GM23338 (cell line): ENCODE data around the gene DUSP5. TPM values are rescaled to one million over a fixed set of nuclear protein-coding genes. Genes with fewer than 3 reads are reported as not detected.

ENCODE experiments used
- ATAC-seq: fragments of 200-7000 bp; cut with Tn5 transposase; 3 replicates; pipeline ENCODE4 v1.9.1; 2020
- DNase-seq: peaks from one replicate; pipeline ENCODE4 v3.0.0-alpha.2; 2015; ENCODE audit warnings: low spot score
- H2AFZ ChIP-seq: fragments of 200-600 bp; sonication (generic); 2 replicates; pipeline ENCODE4 v1.8.0; 2016; ENCODE audit warnings: antibody characterized with exemption, mild to moderate bottlenecking, moderate library complexity
- H3F3A ChIP-seq: fragments of 200-600 bp; sonication (generic); replicated peaks from 2 replicates; pipeline ENCODE4 v1.8.0; 2017; ENCODE audit warnings: antibody characterized with exemption, mixed run types, low read depth
- H3K27ac ChIP-seq: fragments of 200-600 bp; sonication (generic); 2 replicates; pipeline ENCODE4 v1.6.1; 2016; ENCODE audit warnings: low read depth
- H3K27me3 ChIP-seq: fragments of 200-600 bp; sonication (generic); 2 replicates; pipeline ENCODE4 v1.8.0; 2016; ENCODE audit warnings: mild to moderate bottlenecking, mixed run types, moderate library complexity; ENCODE audit not compliant: insufficient read depth
- H3K36me3 ChIP-seq: fragments of 200-600 bp; sonication (generic); 2 replicates; pipeline ENCODE4 v1.8.0; 2016; ENCODE audit warnings: mild to moderate bottlenecking; ENCODE audit not compliant: insufficient read depth
- H3K4me1 ChIP-seq: fragments of 200-600 bp; sonication (generic); 2 replicates; pipeline ENCODE4 v1.8.0; 2016; ENCODE audit warnings: mild to moderate bottlenecking, moderate library complexity; ENCODE audit not compliant: insufficient read depth
- H3K4me2 ChIP-seq: fragments of 200-600 bp; sonication (generic); 2 replicates; pipeline ENCODE4 v1.7.1; 2017; ENCODE audit warnings: mixed run types
- H3K4me3 ChIP-seq: fragments of 200-600 bp; sonication (generic); 2 replicates; pipeline ENCODE4 v1.6.1; 2016; ENCODE audit warnings: mixed run types
- H3K79me2 ChIP-seq: fragments of 200-600 bp; sonication (generic); replicated peaks from 2 replicates; pipeline ENCODE4 v1.8.0; 2017; ENCODE audit warnings: mild to moderate bottlenecking; ENCODE audit not compliant: insufficient read depth
- H3K9me2 ChIP-seq: fragments of 200-600 bp; sonication (generic); 2 replicates; pipeline ENCODE4 v1.8.0; 2017; ENCODE audit not compliant: insufficient read depth
- H4K20me1 ChIP-seq: fragments of 200-600 bp; sonication (generic); replicated peaks from 2 replicates; pipeline ENCODE4 v1.8.0; 2017; ENCODE audit warnings: mild to moderate bottlenecking; ENCODE audit not compliant: insufficient read depth
- H3K27ac Mint-ChIP-seq: 2 replicates; pipeline ENCODE4 v1.8.0; 2020; ENCODE audit warnings: inconsistent platforms, mild to moderate bottlenecking, moderate library complexity, mixed read lengths
- H3K27me3 Mint-ChIP-seq: 3 replicates; pipeline ENCODE4 v1.8.0; 2022; ENCODE audit warnings: low read depth, mild to moderate bottlenecking, moderate library complexity, mixed read lengths, inconsistent platforms; ENCODE audit not compliant: insufficient read depth, poor library complexity
- H3K36me3 Mint-ChIP-seq: 3 replicates; pipeline ENCODE4 v1.8.0; 2021; ENCODE audit warnings: low read depth, mild to moderate bottlenecking, inconsistent platforms, moderate library complexity, mixed read lengths
- H3K4me1 Mint-ChIP-seq: 3 replicates; pipeline ENCODE4 v1.8.0; 2020; ENCODE audit warnings: mild to moderate bottlenecking, inconsistent platforms, mixed read lengths
- H3K4me3 Mint-ChIP-seq: 3 replicates; pipeline ENCODE4 v1.8.0; 2021; ENCODE audit warnings: moderate library complexity, mild to moderate bottlenecking, inconsistent platforms, mixed read lengths
- H3K9me3 Mint-ChIP-seq: 3 replicates; pipeline ENCODE4 v1.8.0; 2020; ENCODE audit warnings: moderate library complexity, mild to moderate bottlenecking, inconsistent platforms, mixed read lengths
- CTCF ChIP-seq, 2 experiments: fragments of 200-600 bp in 1 of 2; sonication (generic) in 1 of 2; conservative IDR thresholded peaks; 2 replicates each; pipeline versions ENCODE4 v1.5.1 to v1.6.1; 2016 to 2017; ENCODE audit warnings: antibody characterized with exemption in 2 of 2, low read depth in 2 of 2, mild to moderate bottlenecking in 2 of 2, moderate library complexity in 1 of 2
- ETS1 ChIP-seq: IDR thresholded peaks from 2 replicates; pipeline ENCODE4 v1.6.1; 2016; ENCODE audit warnings: antibody characterized with exemption
- EZH2 ChIP-seq: fragments of 200-600 bp; sonication (generic); IDR thresholded peaks from one replicate; pipeline ENCODE4 v1.8.0; 2017; ENCODE audit warnings: antibody characterized with exemption, mild to moderate bottlenecking, low read depth; ENCODE audit not compliant: unreplicated experiment
- EZH2phosphoT487 ChIP-seq: fragments of 200-600 bp; sonication (generic); IDR thresholded peaks from one replicate; pipeline ENCODE4 v1.8.1; 2018; ENCODE audit warnings: antibody characterized with exemption; ENCODE audit not compliant: unreplicated experiment
- JUNB ChIP-seq: IDR thresholded peaks from one replicate; pipeline ENCODE4 v1.6.1; 2016; ENCODE audit warnings: antibody characterized with exemption; ENCODE audit not compliant: unreplicated experiment
- POLR2AphosphoS5 ChIP-seq: IDR thresholded peaks from 2 replicates; pipeline ENCODE4 v1.6.1; 2016; ENCODE audit warnings: antibody characterized with exemption, low read depth
- STAT1 ChIP-seq: IDR thresholded peaks from one replicate; pipeline ENCODE4 v1.6.1; 2016; ENCODE audit warnings: antibody characterized with exemption; ENCODE audit not compliant: unreplicated experiment
- ZNF331 ChIP-seq: fragments of 250-450 bp; sonication (Bioruptor Pico); IDR thresholded peaks from 2 replicates; pipeline ENCODE4 v1.5.0; 2020; ENCODE audit warnings: low read depth, mild to moderate bottlenecking, moderate library complexity
- ZNF462 ChIP-seq: fragments of 250-450 bp; sonication (Bioruptor Pico); IDR thresholded peaks from 2 replicates; pipeline ENCODE4 v1.5.0; 2020; ENCODE audit warnings: mild to moderate bottlenecking, moderate library complexity
- polyA plus RNA-seq: library from polyadenylated mRNA; unstranded; fragments of >200 nt; fragmentation: Nextera tagmentation; extraction: Ambion mirVana; gene quantifications from 2 replicates; pipeline ENCODE4 v1.2.1, GENCODE V29; 2016
- total RNA-seq: library from RNA; depleted of rRNA; stranded (reverse); fragments of >200 nt; shearing (Covaris generic); gene quantifications from 2 replicates; pipeline ENCODE4 v1.2.3, GENCODE V29; 2014

The DUSP5 gene
- total and polyA plus RNA-seq, 2 experiments from 2014 or later: 10.8 to 35.9 TPM

- Mint-ChIP-seq H3K27me3 (peaks cover 5% of the 10 kb centered on the region), H3K9me3 (no peaks in the 10 kb centered on the region), H3K4me1 (peaks cover 39% of the 10 kb centered on the region), H3K4me3 (no peak overlapping the region), H3K36me3 (no peaks in the 10 kb centered on the region), H3K27ac (no peak overlapping the region)
- no peak for ATAC-seq
- Histone ChIP-seq H3K27me3 (no peaks in the 10 kb centered on the region), H3K36me3 (no peaks in the 10 kb centered on the region), H3K27ac (no peak overlapping the region), H3K79me2 (no peaks in the 10 kb centered on the region), H3K9me2 (no peaks in the 10 kb centered on the region), H3K4me3 (no peak overlapping the region), H3K4me1 (peaks cover 31% of the 10 kb centered on the region), H4K20me1 (no peaks in the 10 kb centered on the region), H3F3A (no peaks in the 10 kb centered on the region), H3K4me2 (no peak overlapping the region), H2AFZ (no peak overlapping the region)
- TF ChIP-seq EZH2: no peak
- TF ChIP-seq POLR2AphosphoS5: no peak
- no peak for TF ChIP-seq ZNF331 (CRISPR knock-in tag)
- no peak for TF ChIP-seq ETS1
- TF ChIP-seq JUNB: no peak
- no peak for TF ChIP-seq ZNF462
- TF ChIP-seq EZH2phosphoT487: no peak
- TF ChIP-seq STAT1: no peak
- no peak for TF ChIP-seq CTCF (conservative IDR thresholded peaks at IDR 0.05; ENCODE audit: low read depth in 2 of 2)
- no peak for DNase-seq
These were observed 27.1 kb downstream of the DUSP5 start for GRCh38 chr10:110524859-110525232.
